Mononuclear cell (primary cell): ENCODE measurements around the gene SIN3B. TPM values are rescaled to one million over a fixed set of nuclear protein-coding genes. Genes with fewer than 3 reads are reported as not detected.

Experiments used
- H3K27me3 ChIP-seq: 2 replicates; pipeline ENCODE4 v1.6.0; 2011; ENCODE audit warnings: low read length, control low read depth; ENCODE audit not compliant: insufficient read depth
- H3K4me1 ChIP-seq: 2 replicates; pipeline ENCODE4 v1.5.1; 2011; ENCODE audit warnings: mild to moderate bottlenecking, low read length, control low read depth; ENCODE audit not compliant: insufficient read depth
- H3K4me3 ChIP-seq: 2 replicates; pipeline ENCODE4 v1.5.1; 2011; ENCODE audit warnings: mild to moderate bottlenecking, low read length, moderate library complexity
- H3K9me3 ChIP-seq: 2 replicates; pipeline ENCODE4 v1.5.1; 2011; ENCODE audit warnings: low read depth, mild to moderate bottlenecking, control low read depth, low read length
- total RNA-seq: library from RNA; depleted of rRNA; stranded (reverse); fragments of >200 nt; gene quantifications from one replicate; pipeline ENCODE4 v1.2.3, GENCODE V29; 2012

Gene SIN3B
- total RNA-seq, 1 donor, result 27.4 TPM

- no peak overlapping the region for H3K4me3 ChIP-seq
- H3K27me3 ChIP-seq, result no peaks in the 10 kb centered on the region
- H3K9me3 ChIP-seq, result no peaks in the 10 kb centered on the region
- peaks cover 2% of the 10 kb centered on the region for H3K4me1 ChIP-seq
Measured at GRCh38 chr19:16841391-16841926, 12.3 kb downstream of the SIN3B start.

GRCh38 chr19:16846901-16847300 is 17.7 kb downstream of the SIN3B start:
- Histone ChIP-seq H3K4me3 (no peak overlapping the region), H3K9me3 (no peaks in the 10 kb centered on the region), H3K27me3 (no peaks in the 10 kb centered on the region), H3K4me1 (peaks cover 11% of the 10 kb centered on the region)

GRCh38 chr19:16847430-16847829 is 18.2 kb downstream of the SIN3B start:
- H3K4me3 ChIP-seq, result no peak overlapping the region
- peaks cover 11% of the 10 kb centered on the region for H3K4me1 ChIP-seq

GRCh38 chr19:16849168-16849567 is 20.0 kb downstream of the SIN3B start:
- Histone ChIP-seq H3K9me3 (no peaks in the 10 kb centered on the region), H3K4me3 (no peak overlapping the region), H3K4me1 (peaks cover 11% of the 10 kb centered on the region), H3K27me3 (no peaks in the 10 kb centered on the region)

More at GRCh38 chr19:16847430-16847829, 18.2 kb downstream of the SIN3B start:
- Histone ChIP-seq H3K27me3 (no peaks in the 10 kb centered on the region), H3K9me3 (no peaks in the 10 kb centered on the region)

- H3K4me1 ChIP-seq, result peaks cover 11% of the 10 kb centered on the region
- no peak overlapping the region for H3K4me3 ChIP-seq
- no peaks in the 10 kb centered on the region for H3K27me3 ChIP-seq
- no peaks in the 10 kb centered on the region for H3K9me3 ChIP-seq
Measured at GRCh38 chr19:16850133-16850532, 20.9 kb downstream of the SIN3B start.

- no peak overlapping the region for H3K4me3 ChIP-seq
- peaks cover 11% of the 10 kb centered on the region for H3K4me1 ChIP-seq
- no peaks in the 10 kb centered on the region for H3K27me3 ChIP-seq
- H3K9me3 ChIP-seq, result no peaks in the 10 kb centered on the region
Measured at GRCh38 chr19:16851031-16851712, 22.0 kb downstream of the SIN3B start.

GRCh38 chr19:16853066-16853465 is 23.9 kb downstream of the SIN3B start:
- Histone ChIP-seq H3K4me3 (no peak overlapping the region), H3K4me1 (no peaks in the 10 kb centered on the region), H3K9me3 (no peaks in the 10 kb centered on the region), H3K27me3 (no peaks in the 10 kb centered on the region)

GRCh38 chr19:16856091-16856490 is 26.9 kb downstream of the SIN3B start:
- no peaks in the 10 kb centered on the region for H3K4me1 ChIP-seq
- no peak overlapping the region for H3K4me3 ChIP-seq
- no peaks in the 10 kb centered on the region for H3K27me3 ChIP-seq
- H3K9me3 ChIP-seq, result no peaks in the 10 kb centered on the region

- H3K4me3 ChIP-seq, result no peak overlapping the region
- H3K9me3 ChIP-seq, result no peaks in the 10 kb centered on the region
- no peaks in the 10 kb centered on the region for H3K27me3 ChIP-seq
- peaks cover 21% of the 10 kb centered on the region for H3K4me1 ChIP-seq
Measured at GRCh38 chr19:16859626-16860025, 30.4 kb downstream of the SIN3B start.

- no peaks in the 10 kb centered on the region for H3K9me3 ChIP-seq
- H3K4me3 ChIP-seq, result no peak overlapping the region
- H3K4me1 ChIP-seq, result peaks cover 21% of the 10 kb centered on the region
- H3K27me3 ChIP-seq, result no peaks in the 10 kb centered on the region
Measured at GRCh38 chr19:16860118-16860517, 30.9 kb downstream of the SIN3B start.

GRCh38 chr19:16861011-16861410 is 31.8 kb downstream of the SIN3B start:
- no peaks in the 10 kb centered on the region for H3K9me3 ChIP-seq
- no peak overlapping the region for H3K4me3 ChIP-seq
- H3K4me1 ChIP-seq, result peaks cover 21% of the 10 kb centered on the region
- H3K27me3 ChIP-seq, result no peaks in the 10 kb centered on the region

- no peaks in the 10 kb centered on the region for H3K9me3 ChIP-seq
- H3K4me1 ChIP-seq, result peaks cover 21% of the 10 kb centered on the region
- no peaks in the 10 kb centered on the region for H3K27me3 ChIP-seq
- no peak overlapping the region for H3K4me3 ChIP-seq
Measured at GRCh38 chr19:16861834-16862233, 32.6 kb downstream of the SIN3B start.

- Histone ChIP-seq H3K27me3 (no peaks in the 10 kb centered on the region), H3K9me3 (no peaks in the 10 kb centered on the region), H3K4me1 (peaks cover 21% of the 10 kb centered on the region), H3K4me3 (no peak overlapping the region)
Measured at GRCh38 chr19:16862826-16863415, 33.7 kb downstream of the SIN3B start.

GRCh38 chr19:16867211-16867610 is 38.0 kb downstream of the SIN3B start:
- H3K4me3 ChIP-seq, result no peak overlapping the region
- no peaks in the 10 kb centered on the region for H3K9me3 ChIP-seq
- peaks cover 16% of the 10 kb centered on the region for H3K4me1 ChIP-seq
- H3K27me3 ChIP-seq, result no peaks in the 10 kb centered on the region

- H3K4me1 ChIP-seq, result peaks cover 3% of the 10 kb centered on the region
Measured at GRCh38 chr19:16868423-16869130, 39.4 kb downstream of the SIN3B start.

More at GRCh38 chr19:16868423-16869130, 39.4 kb downstream of the SIN3B start:
- no peaks in the 10 kb centered on the region for H3K27me3 ChIP-seq
- no peaks in the 10 kb centered on the region for H3K9me3 ChIP-seq
- no peak overlapping the region for H3K4me3 ChIP-seq
